Body of pancreas (tissue), 4 donors: ENCODE measurements around the gene PIP5KL1.

Source experiments
- CTCF ChIP-seq, 7 experiments: fragments of 450-650 bp in 4 of 7; fragments of 200-600 bp in 3 of 7; sonication (generic) in 3 of 7; IDR thresholded peaks; one replicate each; pipeline ENCODE4 v1.5.1; 2016 to 2019; ENCODE audit warnings: antibody characterized with exemption in 7 of 7
- POLR2A ChIP-seq, 3 donors: fragments of 450-650 bp; IDR thresholded peaks; one replicate each; pipeline ENCODE4 v1.6.1; 2016; ENCODE audit warnings: antibody characterized with exemption in 3 of 3, mild to moderate bottlenecking in 2 of 3

DNA sequence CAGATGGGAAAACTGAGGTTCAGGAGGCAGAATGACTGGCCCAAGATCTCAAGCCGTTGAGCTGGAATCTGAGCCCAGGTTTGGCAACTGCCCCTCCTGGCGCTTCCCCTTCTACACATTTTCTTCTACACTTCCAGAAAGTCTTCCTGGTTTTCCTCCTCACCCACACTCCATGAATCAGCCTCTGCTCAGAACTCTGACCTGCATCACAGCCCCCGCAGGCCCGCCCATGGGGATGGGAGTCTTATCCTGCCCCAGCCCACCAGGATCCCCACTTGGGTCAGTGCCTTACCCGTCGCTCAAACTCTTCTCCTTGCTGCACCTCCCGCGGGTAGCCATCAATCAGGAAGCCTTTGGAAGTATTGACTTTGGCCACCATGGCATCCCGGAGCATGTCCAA, 59.0 kb downstream of the PIP5KL1 start:
- TF ChIP-seq CTCF (IDR thresholded peaks at IDR 0.05) (no peak), POLR2A (IDR thresholded peaks at IDR 0.05) (no peak)
